K562 (cell line): ENCODE results near the gene C10orf90. TPM values are rescaled to one million over a fixed set of nuclear protein-coding genes. Genes with fewer than 3 reads are reported as not detected.

Source experiments
- ATAC-seq: fragments of 200-7000 bp; cut with Tn5 transposase; 3 replicates; pipeline ENCODE4 v1.9.1; 2020; ENCODE audit warnings: moderate library complexity
- BruUV-seq: library from RNA; stranded (reverse); fragments of 400-500 nt; replicated peaks from 2 replicates; lab custom pipeline; 2021; lab: Mats Ljungman, UMichigan
- CTCF ChIA-PET: fragments of 300-600 bp; formaldehyde crosslinking; extraction: SDS; loops from one replicate; lab custom pipeline; 2021; ENCODE audit warnings: low intra/inter-chr PET ratio; lab: Yijun Ruan, JAX
- POLR2A ChIA-PET: fragments of 300-600, 350-650 bp; sonication (Branson Sonifier 250); formaldehyde crosslinking; extraction: SDS; loops from one replicate; lab custom pipeline; 2021; ENCODE audit warnings: antibody characterized with exemption, inconsistent platforms; lab: Yijun Ruan, JAX
- DNase-seq, 4 experiments: peaks; one replicate each; pipeline versions ENCODE4 v3.0.0 to v3.0.0-alpha.2; 2011 to 2018; ENCODE audit warnings: low spot score in 3 of 4, mixed read lengths in 3 of 4; ENCODE audit errors: extremely low read depth in 1 of 4
- FAIRE-seq: peaks from 2 replicates; lab custom pipeline; 2011; peaks lifted over from hg19 to GRCh38; lab: Jason Lieb, UNC
- H2AFZ ChIP-seq: 2 replicates; pipeline ENCODE4 v1.6.0; 2011; ENCODE audit warnings: low read depth, low read length, control low read depth, inconsistent platforms
- H3K27ac ChIP-seq: fragments of 200-600 bp; 3 replicates; pipeline ENCODE4 v1.8.0; 2011; ENCODE audit warnings: low read depth, mild to moderate bottlenecking, control low read depth, inconsistent platforms, low read length, moderate library complexity, mixed read lengths; ENCODE audit errors: extremely low read depth
- H3K27me3 ChIP-seq, 2 experiments: fragments of 300-600 bp in 1 of 2; 2 replicates in 1 of 2; 3 replicates in 1 of 2; pipeline versions ENCODE4 v1.6.0 to v1.8.0; 2011; ENCODE audit warnings: inconsistent platforms in 2 of 2, low read length in 2 of 2, mild to moderate bottlenecking in 1 of 2, mixed read lengths in 1 of 2, moderate library complexity in 1 of 2; ENCODE audit not compliant: control insufficient read depth in 2 of 2, insufficient read depth in 2 of 2
- H3K36me3 ChIP-seq: fragments of 300-600 bp; 3 replicates; pipeline ENCODE4 v1.8.0; 2011; ENCODE audit warnings: mild to moderate bottlenecking, low read length, inconsistent platforms; ENCODE audit not compliant: control insufficient read depth, insufficient read depth
- H3K4me1 ChIP-seq, 2 experiments: fragments of 200-600 bp in 1 of 2; replicated peaks in 1 of 2; 2 replicates in 1 of 2; 3 replicates in 1 of 2; pipeline versions ENCODE4 v1.5.1 to v1.8.0; 2011; ENCODE audit warnings: inconsistent platforms in 2 of 2, low read length in 2 of 2, mild to moderate bottlenecking in 1 of 2, mixed read lengths in 1 of 2, moderate library complexity in 1 of 2; ENCODE audit not compliant: control insufficient read depth in 2 of 2, insufficient read depth in 2 of 2
- H3K4me2 ChIP-seq: 2 replicates; pipeline ENCODE4 v1.6.1; 2011; ENCODE audit warnings: low read length, control low read depth, inconsistent platforms, mixed read lengths; ENCODE audit not compliant: insufficient read depth
- H3K4me3 ChIP-seq: fragments of 200-600 bp; sonication (generic), shearing (Covaris generic); 2 replicates; pipeline ENCODE4 v1.5.1; 2016; ENCODE audit warnings: control low read depth, inconsistent platforms
- H3K79me2 ChIP-seq: fragments of 200-600 bp; 3 replicates; pipeline ENCODE4 v1.8.0; 2011; ENCODE audit warnings: low read length, inconsistent platforms; ENCODE audit not compliant: control insufficient read depth, insufficient read depth
- H3K9ac ChIP-seq, 2 experiments: 2 replicates each; pipeline versions ENCODE4 v1.6.0 to v1.6.1; 2011; ENCODE audit warnings: low read depth in 2 of 2, low read length in 2 of 2, control low read depth in 1 of 2, inconsistent platforms in 1 of 2, mild to moderate bottlenecking in 1 of 2, mixed read lengths in 1 of 2; ENCODE audit not compliant: insufficient read depth in 1 of 2
- H3K9me1 ChIP-seq: one replicate; pipeline ENCODE4 v1.6.0; 2011; ENCODE audit warnings: inconsistent platforms, mild to moderate bottlenecking, low read length, moderate library complexity; ENCODE audit not compliant: control insufficient read depth, insufficient read depth
- H3K9me3 ChIP-seq: replicated peaks from 2 replicates; pipeline ENCODE4 v1.5.1; 2011; ENCODE audit warnings: low read depth, low read length, inconsistent platforms; ENCODE audit not compliant: control insufficient read depth, insufficient read depth
- H4K20me1 ChIP-seq: replicated peaks from 2 replicates; pipeline ENCODE4 v1.6.1; 2011; ENCODE audit warnings: low read length, inconsistent platforms, mixed read lengths; ENCODE audit not compliant: control insufficient read depth, insufficient read depth
- BRCA1 ChIP-seq, 2 experiments: fragments of 450-650 bp in 1 of 2; sonication (generic) in 1 of 2; formaldehyde crosslinking in 1 of 2; IDR thresholded peaks; 2 replicates each; pipeline versions ENCODE4 v1.5.0 to v1.6.1; 2017 to 2020; ENCODE audit warnings: mild to moderate bottlenecking in 1 of 2, missing genetic modification reagents in 1 of 2
- CHAMP1 ChIP-seq: fragments of 450-650 bp; IDR thresholded peaks from 2 replicates; pipeline ENCODE4 v1.6.1; 2016; ENCODE audit warnings: mild to moderate bottlenecking
- CREB5 ChIP-seq: fragments of 250-450 bp; sonication (Bioruptor Pico); IDR thresholded peaks from 2 replicates; pipeline ENCODE4 v1.5.0; 2020; ENCODE audit warnings: mild to moderate bottlenecking
- DACH1 ChIP-seq: fragments of 450-650 bp; IDR thresholded peaks from 2 replicates; pipeline ENCODE4 v1.6.1; 2018; ENCODE audit not compliant: partially characterized antibody
- E2F5 ChIP-seq: sonication (generic); formaldehyde crosslinking; IDR thresholded peaks from 2 replicates; pipeline ENCODE4 v1.8.0; 2022; ENCODE audit warnings: mild to moderate bottlenecking, missing genetic modification reagents
- GABPB1 ChIP-seq: sonication (generic); formaldehyde crosslinking; IDR thresholded peaks from 2 replicates; pipeline ENCODE4 v1.8.0; 2022; ENCODE audit warnings: mild to moderate bottlenecking, missing genetic modification reagents
- PRMT5 ChIP-seq: sonication (generic); formaldehyde crosslinking; IDR thresholded peaks from 2 replicates; pipeline ENCODE4 v1.5.0; 2020; ENCODE audit warnings: missing genetic modification reagents
- RBBP5 ChIP-seq: fragments of 200-600 bp; sonication (generic); IDR thresholded peaks from 2 replicates; pipeline ENCODE4 v1.6.1; 2012; ENCODE audit warnings: borderline replicate concordance, mild to moderate bottlenecking, low read length, control low read depth, inconsistent platforms; ENCODE audit not compliant: insufficient read depth, poor library complexity, severe bottlenecking
- ZBTB11 ChIP-seq, 3 experiments: fragments of 200-800 bp in 1 of 3; fragments of 250-450 bp in 1 of 3; fragments of 450-650 bp in 1 of 3; sonication (Bioruptor Pico) in 1 of 3; sonication (Bioruptor generic) in 1 of 3; formaldehyde crosslinking in 1 of 3; IDR thresholded peaks; 2 replicates each; pipeline versions ENCODE4 v1.6.1 to v1.8.0; 2016 to 2022; ENCODE audit warnings: mild to moderate bottlenecking in 2 of 3, missing genetic modification characterization in 2 of 3, missing compliant biosample characterization in 1 of 3, moderate library complexity in 1 of 3
- ZNF586 ChIP-seq: fragments of 450-650 bp; formaldehyde crosslinking; conservative IDR thresholded peaks from 2 replicates; pipeline ENCODE4 v1.4.0; 2020; ENCODE audit warnings: mild to moderate bottlenecking, moderate library complexity
- ZNF699 ChIP-seq: fragments of 250-450 bp; sonication (Bioruptor Pico); IDR thresholded peaks from 2 replicates; pipeline ENCODE4 v1.8.0; 2021; ENCODE audit warnings: mild to moderate bottlenecking, moderate library complexity; ENCODE audit not compliant: insufficient replicate concordance
- ZZZ3 ChIP-seq: fragments of 450-650 bp; IDR thresholded peaks from 2 replicates; pipeline ENCODE4 v1.6.1; 2016; ENCODE audit warnings: antibody characterized with exemption, mild to moderate bottlenecking, moderate library complexity
- WGBS: fragments of 100-300 bp; shearing (Covaris generic); methylation state at CpG from one replicate; pipeline ENCODE4 v1.1.6; 2016; ENCODE audit warnings: low coverage, mixed read lengths; ENCODE audit not compliant: insufficient coverage; ENCODE audit errors: missing lambda C conversion rate; 5-methylcytosine and 5-hydroxymethylcytosine counted together
- in situ Hi-C: fragments of 300-500 bp; cut with MboI; formaldehyde crosslinking; loops from 4 replicates; pipeline ENCODE4 v1.15.0; 2018; ENCODE audit warnings: inconsistent platforms, mixed read lengths
- intact Hi-C: fragments of 100-400 bp; cut with micrococcal nuclease; formaldehyde crosslinking; loops from 2 replicates; pipeline ENCODE4 v1.14.2; 2022
- polyA plus RNA-seq, 8 experiments: library from polyadenylated mRNA; depleted of rRNA in 4 of 8; stranded (reverse) in 5 of 8; unstranded in 3 of 8; fragments of >200 nt; fragmentation: Nextera tagmentation in 2 of 8; fragmentation: Illumina TruSeq in 1 of 8; extraction: Ambion mirVana in 2 of 8; extraction: Trizol in 1 of 8; gene quantifications; 2 replicates each; pipeline versions ENCODE4 v1.2.1 to v1.2.3, GENCODE V29; 2011 to 2014; ENCODE audit warnings: inconsistent platforms in 1 of 8, missing spikeins in 1 of 8
- total RNA-seq, 7 experiments: library from RNA; depleted of rRNA in 6 of 7; stranded (reverse); fragments of >200 nt in 6 of 7; fragmentation: Illumina TruSeq in 2 of 7; extraction: Trizol in 2 of 7; gene quantifications; 2 replicates each; pipeline versions ENCODE4 v1.2.1 to v1.2.3, GENCODE V29; 2011 to 2021; ENCODE audit warnings: low replicate concordance in 1 of 7

C10orf90 gene
- total and polyA plus RNA-seq, 9 of the 15 experiments (the other 6 are each of a cell fraction or from before 2014, with no cell fraction given) = not detected

GRCh38 chr10:126576336-126576735, 94.2 kb downstream of the C10orf90 start:
- no peak for TF ChIP-seq ZBTB11 (CRISPR knock-in tag; IDR thresholded peaks at IDR 0.05)
- no peak for TF ChIP-seq E2F5 (CRISPR knock-in tag)
- no peak for TF ChIP-seq ZNF699 (CRISPR knock-in tag)
- no peak for TF ChIP-seq DACH1
- TF ChIP-seq RBBP5 = no peak
- TF ChIP-seq CREB5 (CRISPR knock-in tag) = no peak
- no peak for TF ChIP-seq PRMT5 (CRISPR knock-in tag)
- TF ChIP-seq GABPB1 (CRISPR knock-in tag) = no peak
- TF ChIP-seq ZZZ3 = no peak
- TF ChIP-seq CHAMP1 = no peak
- TF ChIP-seq ZNF586 (CRISPR knock-in tag) = no peak
- no peak for TF ChIP-seq BRCA1 (IDR thresholded peaks at IDR 0.05)
- no peak for TF ChIP-seq BRCA1 (CRISPR knock-in tag; IDR thresholded peaks at IDR 0.05)
- POLR2A ChIA-PET = no interaction called here
- Histone ChIP-seq H3K79me2 (no peaks in the 10 kb centered on the region), H3K4me1 (no peaks in the 10 kb centered on the region), H4K20me1 (no peaks in the 10 kb centered on the region), H3K4me2 (no peak overlapping the region), H3K9me1 (no peaks in the 10 kb centered on the region), H3K4me3 (no peak overlapping the region), H3K27me3 (no peaks in the 10 kb centered on the region), H3K36me3 (no peaks in the 10 kb centered on the region), H2AFZ (no peak overlapping the region), H3K9ac (no peak overlapping the region), H3K27ac (no peak overlapping the region), H3K9me3 (no peaks in the 10 kb centered on the region)
- CTCF ChIA-PET = no interaction called here
- in situ Hi-C loops (no loop called here), intact Hi-C loops (no loop called here)
- FAIRE-seq = no peak
- BruUV-seq = no TSS peak
- DNase-seq = no peak
- no peak for ATAC-seq
- WGBS = 0% methylated on average over 2 of the region's 2 CpGs
